Inflammatory macrophage (primary cell): ENCODE results near the gene KCNQ1.

Experiments
- DNase-seq, 2 donors: peaks; one replicate each; pipeline ENCODE4 v3.0.0-alpha.2; 2020 to 2022

Gene KCNQ1

DNA sequence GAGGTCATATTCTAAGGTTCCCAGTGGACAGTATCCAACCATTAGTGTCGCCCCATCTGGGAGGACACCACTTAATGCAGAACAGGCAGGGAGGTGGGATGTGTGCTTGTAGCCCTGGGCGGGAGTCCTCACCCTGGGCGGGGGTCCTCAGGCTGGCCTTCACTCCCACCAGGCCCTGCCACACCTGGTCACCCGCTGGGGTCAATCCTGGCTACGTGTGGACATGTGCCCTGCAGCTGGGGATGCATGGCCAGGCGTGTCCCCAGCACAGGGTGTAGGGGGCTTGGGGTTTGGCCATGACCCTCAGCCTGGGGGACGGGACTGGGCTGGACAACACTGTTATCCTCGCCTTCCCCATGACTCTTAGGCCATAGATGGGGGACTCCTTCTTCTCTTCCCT, 19.3 kb upstream of the KCNQ1 start:
- DNase-seq, result no peak

- no peak for DNase-seq
These were observed 18.6 kb upstream of the KCNQ1 start for GRCh38 chr11:2426221-2426620.

GRCh38 chr11:2426826-2427521, 17.8 kb upstream of the KCNQ1 start:
- DNase-seq, result no peak

DNA sequence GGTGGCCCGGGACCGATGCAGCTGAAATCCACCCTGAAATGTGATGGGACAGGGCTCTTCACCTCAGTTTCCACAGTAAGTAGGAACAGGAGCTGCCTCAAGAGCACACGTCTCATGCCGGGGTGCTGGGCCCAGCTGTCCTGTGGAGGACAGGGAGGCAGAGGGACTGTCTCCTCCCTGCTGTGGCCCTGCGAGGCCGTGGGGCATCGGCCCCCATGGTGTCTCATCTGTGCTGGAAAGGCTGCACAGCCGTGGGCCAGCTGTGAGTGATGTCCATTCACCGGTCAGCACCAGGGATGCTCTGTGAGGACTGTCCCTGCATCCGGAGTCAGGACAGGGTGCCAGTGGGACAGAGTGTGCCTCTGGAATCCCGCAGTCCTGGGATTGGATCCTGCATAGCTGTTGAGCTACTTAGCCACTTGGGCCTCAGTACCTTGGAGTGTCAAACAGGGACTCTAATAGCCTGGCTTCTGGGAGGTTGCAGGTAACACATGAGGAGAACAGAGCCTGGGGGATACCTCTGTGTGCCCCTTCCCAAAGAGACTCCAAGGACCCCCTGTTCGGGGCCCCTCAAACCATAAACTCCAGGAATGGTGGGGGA, 17.0 kb upstream of the KCNQ1 start:
- no peak for DNase-seq

DNA sequence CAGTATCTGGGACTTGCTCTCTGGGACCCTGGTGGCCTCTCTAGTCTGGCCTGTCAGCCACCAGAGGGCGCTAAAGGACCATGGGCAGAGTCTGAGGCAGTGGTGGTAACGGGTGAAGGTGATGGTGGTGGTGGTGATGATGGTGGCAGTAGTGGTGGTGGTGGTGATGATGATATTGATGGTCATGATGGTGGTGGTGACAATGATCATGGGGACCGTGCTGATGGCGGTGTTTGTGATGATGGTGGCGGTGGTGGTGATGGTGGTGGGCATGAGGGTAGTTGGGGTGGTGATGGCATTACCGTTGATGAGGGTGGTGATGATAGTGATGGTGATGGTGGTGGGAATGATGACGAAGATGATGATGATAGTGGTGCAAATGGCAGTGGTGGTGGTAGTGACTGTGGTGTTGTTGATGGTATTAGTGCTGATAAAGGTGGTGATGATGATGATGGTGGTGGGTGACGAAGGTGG, 16.4 kb upstream of the KCNQ1 start:
- peak; percentile 69 to 73 for DNase-seq

- no peak for DNase-seq
These were observed 13.4 kb upstream of the KCNQ1 start for GRCh38 chr11:2431395-2431794.

DNA sequence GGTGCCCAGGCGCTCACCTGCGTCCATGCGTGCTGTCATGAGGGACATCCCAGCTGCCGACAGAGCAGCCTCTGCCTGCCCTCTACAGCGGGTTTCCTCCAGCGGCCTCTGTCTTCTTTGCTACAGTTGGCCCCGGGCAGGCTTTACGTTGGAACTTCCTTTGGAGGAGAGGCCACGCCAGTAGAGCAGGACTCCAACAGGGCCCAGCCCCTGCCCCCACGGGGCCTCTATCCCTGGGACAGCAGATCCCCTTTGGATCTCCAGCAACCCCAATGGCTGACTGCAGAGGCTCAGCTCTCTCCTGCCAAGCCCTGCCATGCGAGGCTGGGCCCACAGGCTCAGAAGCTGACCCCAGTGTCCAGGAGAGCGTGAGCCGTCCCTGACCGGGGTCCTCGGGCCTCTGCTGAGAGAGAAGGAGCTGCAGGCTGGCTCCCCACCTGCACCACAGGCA, 12.6 kb upstream of the KCNQ1 start:
- DNase-seq, result no peak

GRCh38 chr11:2432628-2433071, 12.2 kb upstream of the KCNQ1 start:
- DNase-seq, result no peak

- no peak for DNase-seq
These were observed 11.5 kb upstream of the KCNQ1 start for GRCh38 chr11:2433106-2433925.

DNA sequence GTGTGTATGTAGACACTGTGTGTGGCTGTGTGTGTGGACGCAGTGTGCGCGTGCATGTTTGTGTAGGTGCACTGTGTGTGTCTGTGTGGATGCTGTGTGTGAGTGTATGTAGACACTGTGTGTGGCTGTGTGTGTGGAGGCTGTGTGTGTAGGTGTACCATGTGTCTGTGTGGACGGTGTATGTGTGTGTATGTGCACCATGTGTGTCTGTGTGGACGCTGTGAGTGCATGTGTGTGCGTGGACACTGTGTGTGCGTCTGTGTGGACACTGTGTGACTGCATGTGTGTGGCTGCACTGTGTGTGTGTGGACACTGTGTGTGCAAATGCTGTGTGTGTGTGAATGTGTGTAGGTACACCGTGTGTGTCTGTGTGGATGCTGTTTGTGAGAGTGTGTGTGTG, 10.8 kb upstream of the KCNQ1 start:
- no peak for DNase-seq

DNA sequence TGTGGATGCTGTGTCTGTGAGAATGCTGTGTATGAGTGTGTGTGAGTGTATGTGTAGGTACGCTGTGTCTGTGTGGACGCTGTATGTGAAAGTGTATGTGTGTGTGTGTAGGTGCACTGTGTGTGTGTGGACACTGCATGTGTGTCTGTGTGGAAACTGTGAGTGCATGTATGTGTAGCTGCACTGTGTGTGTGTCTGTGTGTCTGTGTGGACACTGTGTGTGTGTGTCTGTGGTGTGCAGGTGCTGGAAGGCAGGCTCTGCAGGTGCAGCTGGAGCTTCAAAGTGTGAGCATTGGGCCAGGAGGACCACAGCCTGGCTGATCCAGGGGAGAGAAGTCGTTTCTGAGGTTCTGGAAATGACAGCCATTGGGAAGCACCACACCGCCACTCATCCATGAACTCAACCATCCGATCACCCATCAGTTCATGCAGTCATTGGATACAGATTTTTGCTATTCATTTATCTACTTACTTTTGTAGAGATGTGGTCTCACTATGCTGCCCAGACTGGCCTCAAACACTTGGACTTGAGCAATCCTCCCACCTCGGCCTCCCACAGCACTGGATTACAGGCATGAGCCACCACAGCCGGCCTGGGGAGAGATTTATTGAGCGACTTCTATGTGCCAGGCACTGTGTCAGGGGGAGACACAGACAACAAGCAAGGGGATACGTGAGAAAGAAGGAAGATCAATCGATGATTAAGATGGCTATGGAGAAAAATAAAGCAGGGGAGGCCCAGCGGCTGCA, 10.1 kb upstream of the KCNQ1 start:
- DNase-seq, result no peak

DNA sequence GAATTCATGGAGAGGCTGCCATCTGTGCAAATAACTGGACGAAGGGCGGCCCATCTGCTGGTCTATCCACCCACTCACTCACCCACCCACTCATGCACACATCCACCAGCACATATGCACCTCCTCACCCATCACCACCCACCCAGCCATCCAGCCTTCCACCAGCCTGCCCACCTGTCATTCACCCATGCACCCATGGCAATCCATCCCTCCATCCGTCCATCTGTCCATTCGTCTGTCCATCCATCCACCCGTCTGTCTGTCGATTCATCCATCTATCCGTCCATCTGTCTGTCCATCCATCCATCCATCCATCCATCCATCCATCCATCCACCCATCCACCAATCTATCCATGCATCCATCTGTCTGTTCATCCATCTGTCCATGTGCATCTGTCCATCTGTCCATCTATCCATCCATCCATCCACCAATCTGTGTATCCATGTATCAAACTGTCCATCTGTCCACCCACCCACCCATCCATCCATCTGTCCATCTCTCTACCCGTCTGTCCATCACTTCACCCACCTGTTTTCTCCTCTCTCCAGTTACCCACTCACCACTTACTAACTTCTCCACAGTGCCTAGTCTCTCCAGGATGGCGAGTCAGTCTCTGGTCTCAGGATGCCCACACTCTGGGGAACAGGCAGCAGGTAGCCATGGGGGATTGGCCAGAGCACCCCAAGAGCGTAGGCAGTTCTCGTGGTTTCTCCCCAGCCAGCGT, 9.4 kb upstream of the KCNQ1 start:
- no peak for DNase-seq

- DNase-seq, result no peak
These were observed 8.7 kb upstream of the KCNQ1 start for GRCh38 chr11:2436013-2436520.

- no peak for DNase-seq
These were observed 8.2 kb upstream of the KCNQ1 start for GRCh38 chr11:2436521-2437031.

- no peak for DNase-seq
These were observed 7.3 kb upstream of the KCNQ1 start for GRCh38 chr11:2437516-2437915.

GRCh38 chr11:2439820-2440219, 5.0 kb upstream of the KCNQ1 start:
- DNase-seq, result no peak

- DNase-seq, result peak; percentile 59 to 72
These were observed 4.2 kb upstream of the KCNQ1 start for GRCh38 chr11:2440646-2441045.

- no peak for DNase-seq
These were observed 3.6 kb upstream of the KCNQ1 start for GRCh38 chr11:2441171-2441570.

DNA sequence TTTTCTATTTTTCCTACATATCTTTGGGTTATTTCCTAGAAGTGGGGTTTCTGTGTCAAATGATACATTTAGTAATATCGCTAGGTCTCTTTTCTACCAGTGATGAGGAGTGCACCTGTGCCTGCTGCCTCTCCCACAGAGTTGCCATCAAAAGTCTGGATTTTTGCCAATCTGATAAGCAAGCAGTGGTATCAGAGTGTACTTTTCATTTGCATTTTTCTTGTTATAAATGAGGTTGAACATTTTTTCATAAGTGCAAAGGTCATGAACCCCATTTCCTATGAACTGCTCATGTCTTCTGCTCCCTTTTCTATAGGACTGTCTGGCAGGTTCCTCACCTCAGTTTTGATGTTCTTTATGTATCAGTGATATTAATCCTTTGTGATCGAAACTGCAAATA, 2.2 kb upstream of the KCNQ1 start:
- no peak for DNase-seq

DNA sequence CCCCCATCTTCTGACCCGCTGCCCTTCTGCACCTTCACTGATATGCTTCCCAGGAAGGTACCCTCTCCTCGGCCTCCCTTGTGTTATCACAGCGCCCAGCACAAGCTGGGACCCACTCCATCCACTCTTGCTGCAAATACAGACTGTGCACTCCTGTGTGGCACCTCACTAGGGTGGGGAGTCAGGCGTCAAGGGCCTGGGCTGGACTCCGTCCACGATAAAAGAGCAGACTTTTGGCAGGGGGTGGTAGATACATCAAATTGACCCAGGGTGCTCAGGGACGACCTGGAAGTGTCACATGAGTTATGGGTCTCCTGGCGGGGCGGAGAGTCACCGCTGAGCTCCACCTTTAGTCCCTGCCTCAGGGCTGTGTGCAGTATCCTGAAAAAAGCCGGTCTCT, 1.4 kb upstream of the KCNQ1 start:
- DNase-seq, result no peak
